Measurements from ENCODE around the gene USP22.

- TF ChIP-seq POLR2A (IDR thresholded peaks at IDR 0.05; ENCODE audit: low read depth, low read length) (no peak), POLR2AphosphoS5 (IDR thresholded peaks at IDR 0.05; ENCODE audit: low read depth, low read length) (no peak), TAF1 (IDR thresholded peaks at IDR 0.05; ENCODE audit: borderline replicate concordance, low read depth, low read length) (no peak)
Measured at GRCh38 chr17:21034340-21035235, 8.2 kb downstream of the USP22 start.

Measured in GM12892 (cell line).